BLaER1 (cell line): ENCODE data around the gene SNAI1.
"Not testable (repeated sequence)": the region's sequence is repeated elsewhere in the genome, so short reads cannot be mapped to it uniquely, and the experiment has no call there.

Experiments
- H3K27ac ChIP-seq: shearing (Covaris generic); formaldehyde crosslinking; 2 replicates; pipeline ENCODE4 v1.8.1; 2022
- H3K27me3 ChIP-seq: shearing (Covaris generic); formaldehyde crosslinking; 2 replicates; pipeline ENCODE4 v1.8.1; 2022
- H3K36me3 ChIP-seq: shearing (Covaris generic); formaldehyde crosslinking; 2 replicates; pipeline ENCODE4 v1.8.1; 2022
- H3K4me1 ChIP-seq: shearing (Covaris generic); formaldehyde crosslinking; 2 replicates; pipeline ENCODE4 v1.8.1; 2022
- H3K4me2 ChIP-seq: shearing (Covaris generic); formaldehyde crosslinking; 2 replicates; pipeline ENCODE4 v1.8.1; 2022
- H3K4me3 ChIP-seq: shearing (Covaris generic); formaldehyde crosslinking; 2 replicates; pipeline ENCODE4 v1.8.1; 2022
- H3K9ac ChIP-seq: shearing (Covaris generic); formaldehyde crosslinking; 2 replicates; pipeline ENCODE4 v1.8.1; 2022
- H3K9me3 ChIP-seq: shearing (Covaris generic); formaldehyde crosslinking; 2 replicates; pipeline ENCODE4 v1.8.1; 2022
- H4K20me1 ChIP-seq: shearing (Covaris generic); formaldehyde crosslinking; 2 replicates; pipeline ENCODE4 v1.8.1; 2022
- Cebpa-rat ChIP-seq: shearing (Covaris generic); IDR thresholded peaks from 2 replicates; pipeline ENCODE4 v1.8.1; 2022

SNAI1 gene

DNA sequence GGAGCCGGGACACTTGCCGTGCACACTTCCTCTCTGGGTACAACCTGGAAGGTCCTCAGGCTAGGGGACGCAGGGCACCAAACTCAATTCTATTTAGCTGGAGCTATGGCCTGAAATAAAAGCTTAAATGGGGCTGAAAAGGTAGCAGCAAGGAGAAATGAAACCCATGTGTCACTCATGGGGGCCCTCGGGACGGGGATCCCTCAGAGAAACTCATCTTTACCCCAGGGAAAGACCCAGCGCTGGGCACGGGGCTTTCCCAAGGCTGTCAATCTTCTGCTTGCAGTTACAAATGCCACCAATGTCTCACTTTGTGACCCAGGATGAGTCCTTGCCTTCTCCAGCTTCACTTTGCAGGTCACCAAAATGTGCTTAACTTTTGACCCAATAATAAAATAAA is 16.5 kb downstream of the SNAI1 start:
- Histone ChIP-seq H3K27me3 (no peaks in the 10 kb centered on the region), H3K4me1 (peaks cover 58% of the 10 kb centered on the region), H3K9me3 (no peaks in the 10 kb centered on the region), H4K20me1 (no peaks in the 10 kb centered on the region), H3K4me2 (peak overlapping the region; percentile 62), H3K27ac (no peak overlapping the region), H3K36me3 (no peaks in the 10 kb centered on the region), H3K4me3 (no peak overlapping the region), H3K9ac (no peak overlapping the region)
- TF ChIP-seq Cebpa-rat, result no peak

GRCh38 chr20:50000548-50001222 is 17.9 kb downstream of the SNAI1 start:
- H4K20me1 ChIP-seq, H3K36me3 ChIP-seq, H3K4me3 ChIP-seq, H3K27me3 ChIP-seq, H3K9me3 ChIP-seq, H3K27ac ChIP-seq, H3K9ac ChIP-seq: not testable (repeated sequence)
- peak overlapping the region; percentile 62 for H3K4me2 ChIP-seq
- H3K4me1 ChIP-seq, result peaks cover 69% of the 10 kb centered on the region

- Histone ChIP-seq H3K27ac (no peak overlapping the region), H4K20me1 (no peaks in the 10 kb centered on the region), H3K4me2 (peak overlapping the region; percentile 55), H3K36me3 (no peaks in the 10 kb centered on the region), H3K4me3 (no peak overlapping the region), H3K9me3 (no peaks in the 10 kb centered on the region), H3K4me1 (peaks cover 81% of the 10 kb centered on the region), H3K9ac (no peak overlapping the region), H3K27me3 (no peaks in the 10 kb centered on the region)
- TF ChIP-seq Cebpa-rat, result no peak
These were observed 19.1 kb downstream of the SNAI1 start for GRCh38 chr20:50001784-50002311.

GRCh38 chr20:50003253-50003656 is 20.5 kb downstream of the SNAI1 start:
- peak overlapping the region; percentile 82 for H3K27ac ChIP-seq
- H3K4me2 ChIP-seq, result peak overlapping the region; percentile 55
- H4K20me1 ChIP-seq, result no peaks in the 10 kb centered on the region
- no peaks in the 10 kb centered on the region for H3K36me3 ChIP-seq
- no peak overlapping the region for H3K9ac ChIP-seq
- peak; percentile 95 for TF ChIP-seq Cebpa-rat
- H3K4me1 ChIP-seq, result peaks cover 95% of the 10 kb centered on the region
- no peak overlapping the region for H3K4me3 ChIP-seq
- no peaks in the 10 kb centered on the region for H3K27me3 ChIP-seq
- no peaks in the 10 kb centered on the region for H3K9me3 ChIP-seq

DNA sequence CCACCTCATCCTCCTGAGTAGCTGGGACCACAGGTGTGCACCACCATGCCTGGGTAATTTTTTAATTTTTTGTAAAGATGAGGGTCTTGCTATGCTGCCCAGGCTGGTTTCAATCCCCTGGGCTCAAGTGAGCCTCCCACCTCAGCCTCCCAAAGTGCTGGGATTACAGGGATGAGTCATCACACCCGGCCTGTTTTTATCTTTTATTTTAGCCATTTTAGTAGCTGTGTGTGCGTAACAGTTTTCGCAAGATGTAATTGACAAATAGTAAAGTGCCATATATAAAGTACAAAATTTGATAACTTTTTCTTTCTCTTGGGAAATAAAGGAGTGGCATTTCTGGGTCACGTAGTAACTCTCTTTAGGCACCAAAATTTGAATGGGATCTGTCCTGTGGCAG is 21.4 kb downstream of the SNAI1 start:
- no peaks in the 10 kb centered on the region for H3K9me3 ChIP-seq
- no peaks in the 10 kb centered on the region for H4K20me1 ChIP-seq
- H3K4me1 ChIP-seq, result peaks cover 94% of the 10 kb centered on the region
- no peaks in the 10 kb centered on the region for H3K36me3 ChIP-seq
- no peaks in the 10 kb centered on the region for H3K27me3 ChIP-seq
- peak overlapping the region; percentile 73; the same call in 1 of the 2 replicates for H3K4me2 ChIP-seq
- no peak overlapping the region for H3K4me3 ChIP-seq
- no peak for TF ChIP-seq Cebpa-rat
- H3K27ac ChIP-seq, result peak overlapping the region; percentile 82
- H3K9ac ChIP-seq, result no peak overlapping the region

- no peaks in the 10 kb centered on the region for H3K36me3 ChIP-seq
- peak overlapping the region; percentile 82 for H3K27ac ChIP-seq
- peaks cover 93% of the 10 kb centered on the region for H3K4me1 ChIP-seq
- no peak for TF ChIP-seq Cebpa-rat
- H3K4me2 ChIP-seq, result peak overlapping the region; percentile 73
- peaks cover 11% of the 10 kb centered on the region for H3K27me3 ChIP-seq
- no peaks in the 10 kb centered on the region for H4K20me1 ChIP-seq
- H3K9me3 ChIP-seq, result no peaks in the 10 kb centered on the region
- no peak overlapping the region; the same call in 1 of the 2 replicates for H3K4me3 ChIP-seq
- 0 out of 2 replicates have a peak overlapping the region, but pooled peaks have one; percentile 21 for H3K9ac ChIP-seq
These were observed 22.7 kb downstream of the SNAI1 start for GRCh38 chr20:50005471-50005981.

DNA sequence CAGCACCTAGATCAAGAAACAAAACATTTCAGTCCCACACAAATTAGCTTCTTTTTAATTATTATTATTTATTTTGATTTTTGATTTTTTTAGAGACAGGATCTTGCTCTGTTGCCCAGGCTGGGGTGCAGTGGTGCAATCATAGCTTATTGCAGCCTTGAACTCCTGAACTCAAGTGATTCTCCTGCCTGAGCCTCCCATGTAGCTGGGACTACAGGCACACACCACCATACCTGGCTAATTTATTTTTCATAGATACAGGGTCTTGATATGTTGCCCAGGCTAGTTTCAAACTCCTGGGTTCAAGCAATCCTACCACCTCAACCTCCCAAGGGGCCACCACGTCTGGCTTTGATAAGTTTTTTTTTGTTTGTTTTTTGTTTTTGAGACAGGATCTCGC is 24.6 kb downstream of the SNAI1 start:
- no peaks in the 10 kb centered on the region for H4K20me1 ChIP-seq
- H3K9me3 ChIP-seq, result no peaks in the 10 kb centered on the region
- H3K4me2 ChIP-seq, result peak overlapping the region; percentile 73
- H3K9ac ChIP-seq, result no peak overlapping the region
- no peak for TF ChIP-seq Cebpa-rat
- H3K4me3 ChIP-seq, result no peak overlapping the region
- no peak overlapping the region for H3K27ac ChIP-seq
- peaks cover 15% of the 10 kb centered on the region for H3K27me3 ChIP-seq
- peaks cover 90% of the 10 kb centered on the region for H3K4me1 ChIP-seq
- H3K36me3 ChIP-seq, result no peaks in the 10 kb centered on the region

DNA sequence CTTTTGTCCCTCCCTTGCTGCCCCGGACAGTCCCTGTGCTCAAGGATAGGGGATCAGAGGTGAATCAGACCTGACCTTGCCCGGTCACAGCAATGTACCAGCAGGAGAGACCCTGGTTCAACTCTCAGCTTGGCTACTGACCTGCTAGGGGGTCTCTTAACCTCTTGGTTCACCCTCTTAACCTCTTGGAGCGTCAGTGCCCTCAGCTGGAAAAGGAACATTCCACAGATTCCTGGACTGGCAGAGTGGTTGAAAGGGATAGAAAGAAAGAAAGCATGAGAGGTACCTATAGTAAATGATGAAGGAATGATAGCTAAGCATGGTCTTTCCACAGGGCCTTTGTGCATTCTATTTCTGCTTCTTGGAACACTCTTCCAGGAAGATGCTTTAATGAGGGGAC is 25.2 kb downstream of the SNAI1 start:
- Histone ChIP-seq H3K36me3 (no peaks in the 10 kb centered on the region), H4K20me1 (no peaks in the 10 kb centered on the region), H3K4me2 (no peak overlapping the region), H3K9me3 (no peaks in the 10 kb centered on the region), H3K27ac (no peak overlapping the region), H3K4me3 (no peak overlapping the region), H3K4me1 (peaks cover 90% of the 10 kb centered on the region), H3K9ac (no peak overlapping the region), H3K27me3 (peaks cover 15% of the 10 kb centered on the region)
- no peak for TF ChIP-seq Cebpa-rat

DNA sequence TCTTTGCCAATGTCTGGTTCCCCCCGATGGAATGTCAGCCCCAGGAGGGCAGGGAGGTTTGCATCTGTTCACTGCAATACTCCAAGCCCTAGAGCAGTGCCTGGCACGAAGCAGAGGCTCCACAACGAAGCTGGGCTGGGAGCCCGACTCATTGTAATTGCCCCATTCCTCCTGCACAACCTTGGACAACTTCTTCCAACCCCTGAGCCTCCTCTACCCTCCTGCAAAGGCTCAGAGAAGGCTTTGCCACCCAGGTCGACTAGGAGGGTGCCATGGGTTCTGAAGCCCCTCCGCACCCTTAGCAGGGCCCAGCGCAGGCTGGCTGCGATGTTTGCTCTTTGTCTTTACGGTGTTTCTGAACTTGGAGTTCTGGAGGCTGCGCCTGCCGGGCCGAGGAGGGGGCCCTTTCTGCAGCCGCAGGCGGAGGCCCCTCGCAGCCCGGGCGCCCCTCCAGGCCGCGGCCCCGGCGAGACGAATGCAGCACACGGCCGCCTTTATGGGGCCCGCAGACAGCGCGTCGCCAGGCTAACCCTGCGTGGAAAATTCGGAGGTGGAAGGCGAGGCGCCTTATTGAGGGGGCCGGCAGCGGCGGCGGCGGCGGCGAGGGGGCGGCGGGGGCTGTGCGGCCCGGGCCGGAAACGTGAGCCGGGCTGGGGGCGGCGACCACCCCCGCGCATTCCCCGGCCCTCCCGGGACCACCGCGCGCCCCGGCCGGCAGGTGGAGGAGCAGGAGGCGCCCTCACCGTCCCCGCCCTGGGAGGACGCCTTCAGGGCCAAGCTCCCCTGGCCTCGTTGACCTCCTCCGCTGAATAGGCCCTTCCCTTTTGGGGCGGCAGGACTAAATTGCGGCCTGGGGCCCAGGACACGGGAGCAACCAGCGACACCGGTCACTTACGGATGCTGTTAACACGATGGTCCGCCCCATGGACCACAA is 27.0 kb downstream of the SNAI1 start:
- no peaks in the 10 kb centered on the region for H4K20me1 ChIP-seq
- peak overlapping the region; percentile 33 for H3K4me3 ChIP-seq
- H3K4me1 ChIP-seq, result peaks cover 90% of the 10 kb centered on the region
- peak overlapping the region; percentile 73 for H3K27ac ChIP-seq
- H3K9me3 ChIP-seq, result no peaks in the 10 kb centered on the region
- TF ChIP-seq Cebpa-rat, result no peak
- H3K36me3 ChIP-seq, result no peaks in the 10 kb centered on the region
- H3K9ac ChIP-seq, result peak overlapping the region; percentile 66
- peak overlapping the region; percentile 84 for H3K4me2 ChIP-seq
- H3K27me3 ChIP-seq, result peaks cover 15% of the 10 kb centered on the region

DNA sequence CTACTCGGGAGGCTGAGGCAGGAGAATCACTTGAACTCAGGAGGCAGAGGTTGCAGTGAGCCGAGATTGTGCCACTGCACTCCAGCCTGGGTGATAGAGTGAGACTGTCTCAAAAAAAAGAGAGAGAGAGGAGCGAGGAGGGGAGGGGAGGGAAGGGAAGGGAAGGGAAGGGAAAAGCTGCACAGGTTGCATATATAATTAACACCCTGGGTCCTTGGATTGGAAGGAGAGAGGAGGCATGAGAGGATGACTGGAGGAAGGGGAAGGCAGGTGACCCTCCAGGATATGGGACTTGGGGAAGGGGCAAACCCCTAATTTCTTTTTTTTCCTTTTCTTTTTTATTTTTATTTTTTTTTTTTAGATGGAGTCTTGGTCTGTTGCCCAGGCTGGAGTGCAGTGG is 28.8 kb downstream of the SNAI1 start:
- Histone ChIP-seq H3K4me1 (peaks cover 90% of the 10 kb centered on the region), H3K27me3 (peaks cover 15% of the 10 kb centered on the region), H3K27ac (peak overlapping the region; percentile 88; the same call in 1 of the 2 replicates), H3K4me2 (peak overlapping the region; percentile 81)
- H3K36me3 ChIP-seq, H3K9ac ChIP-seq, H4K20me1 ChIP-seq, H3K9me3 ChIP-seq, H3K4me3 ChIP-seq: not testable (repeated sequence)
